Type B pancreatic cell (in vitro differentiated cells): Measurements from ENCODE around the gene RSPRY1. TPM values are rescaled to one million over a fixed set of nuclear protein-coding genes. Genes with fewer than 3 reads are reported as not detected.

Experiments
- DNase-seq: peaks from one replicate; pipeline ENCODE4 v3.0.0; 2021; ENCODE audit warnings: mixed read lengths; ENCODE audit not compliant: unreplicated experiment; ENCODE audit errors: extremely low spot score
- H3K27ac Mint-ChIP-seq: 2 replicates; pipeline ENCODE4 v1.8.0; 2021; ENCODE audit warnings: mild to moderate bottlenecking, mixed read lengths
- H3K27me3 Mint-ChIP-seq: 2 replicates; pipeline ENCODE4 v1.8.0; 2021; ENCODE audit warnings: mixed read lengths
- H3K36me3 Mint-ChIP-seq: 2 replicates; pipeline ENCODE4 v1.8.0; 2021; ENCODE audit warnings: mixed read lengths
- H3K4me1 Mint-ChIP-seq: one replicate; pipeline ENCODE4 v1.8.0; 2021; ENCODE audit warnings: mixed read lengths; ENCODE audit not compliant: unreplicated experiment
- H3K4me3 Mint-ChIP-seq: 2 replicates; pipeline ENCODE4 v1.8.0; 2021; ENCODE audit warnings: mild to moderate bottlenecking, mixed read lengths
- H3K9me3 Mint-ChIP-seq: 2 replicates; pipeline ENCODE4 v1.8.0; 2021; ENCODE audit warnings: mixed read lengths
- CTCF ChIP-seq: fragments of 200-600 bp; sonication (generic); conservative IDR thresholded peaks from 2 replicates; pipeline ENCODE4 v1.5.0; 2021; ENCODE audit warnings: antibody characterized with exemption, mild to moderate bottlenecking
- total RNA-seq: library from RNA; stranded (reverse); gene quantifications from 2 replicates; pipeline ENCODE4 v1.2.1, GENCODE V29; 2021; ENCODE audit warnings: low replicate concordance

The RSPRY1 gene
- total RNA-seq, 1 donor from 2014 or later = 49.9 TPM

DNA sequence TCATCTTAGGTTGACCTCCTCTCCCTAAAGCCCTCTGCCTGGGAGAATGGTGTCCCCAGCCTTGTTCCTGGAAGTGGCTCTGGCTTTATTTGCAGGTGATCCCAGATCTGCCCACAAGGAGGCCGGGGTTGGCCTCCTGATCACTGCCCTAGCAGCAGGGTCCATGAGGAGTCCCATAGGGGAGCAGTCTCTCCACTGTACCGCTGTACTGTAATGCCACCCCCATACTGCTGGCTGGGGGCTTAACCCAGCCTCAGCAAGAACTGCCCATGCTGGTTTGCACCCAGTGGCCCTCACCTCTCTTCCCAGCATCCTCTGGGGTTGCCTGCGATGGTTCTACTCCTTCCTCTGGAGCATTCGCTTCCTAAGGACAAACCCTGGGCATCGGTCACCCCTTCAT, 39.4 kb upstream of the RSPRY1 start:
- no peak for DNase-seq
- H3K36me3 Mint-ChIP-seq = peaks cover 4% of the 10 kb centered on the region
- no peaks in the 10 kb centered on the region for H3K9me3 Mint-ChIP-seq
- H3K4me3 Mint-ChIP-seq = no peak overlapping the region
- H3K27ac Mint-ChIP-seq = no peak overlapping the region
- TF ChIP-seq CTCF = peak; percentile 59
- H3K4me1 Mint-ChIP-seq = peaks cover 28% of the 10 kb centered on the region
- no peaks in the 10 kb centered on the region for H3K27me3 Mint-ChIP-seq

DNA sequence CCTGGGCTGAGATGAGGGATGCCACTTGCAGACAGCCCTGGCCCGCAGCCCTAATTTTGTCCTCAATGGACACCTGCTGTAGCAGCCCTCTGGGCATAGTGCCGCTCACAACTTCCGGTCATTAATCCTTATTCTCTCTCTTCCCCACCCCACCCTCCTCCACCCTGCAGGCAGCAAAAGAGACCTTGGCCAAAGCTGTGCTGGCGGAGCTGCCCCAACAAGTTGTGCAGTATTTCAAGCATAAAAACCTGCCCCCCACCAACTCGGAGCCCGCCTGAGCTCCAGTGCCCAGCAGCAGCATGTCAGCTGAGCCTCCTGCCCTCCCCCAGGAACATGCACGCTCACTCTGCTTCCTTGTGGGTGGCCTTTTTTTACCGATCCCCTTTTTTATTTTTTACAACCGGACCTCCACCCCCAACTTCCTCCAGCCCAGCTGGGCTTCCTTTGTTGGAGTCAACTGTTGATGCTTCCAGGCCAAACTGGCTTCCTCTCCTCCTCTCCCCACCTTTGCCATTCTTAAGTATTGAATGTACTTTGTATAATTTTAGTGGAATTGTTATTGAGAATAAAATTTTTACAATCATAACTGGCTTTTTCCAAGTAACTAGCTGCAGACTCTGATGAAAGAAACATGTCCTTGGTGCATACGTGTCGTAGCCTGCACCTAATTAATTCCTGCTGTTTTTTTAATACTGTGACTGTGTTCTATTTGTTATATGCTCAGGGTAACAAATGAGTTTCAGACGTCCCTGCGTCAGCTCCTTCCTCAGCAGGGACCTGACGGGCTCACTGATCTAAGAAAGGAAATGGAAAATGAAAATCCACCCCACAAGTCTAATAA, 38.5 kb upstream of the RSPRY1 start:
- no peak for TF ChIP-seq CTCF
- H3K36me3 Mint-ChIP-seq = peaks cover 11% of the 10 kb centered on the region
- no peaks in the 10 kb centered on the region for H3K27me3 Mint-ChIP-seq
- peak overlapping the region; percentile 47 for H3K4me3 Mint-ChIP-seq
- DNase-seq = no peak
- peak overlapping the region; percentile 66 for H3K27ac Mint-ChIP-seq
- H3K4me1 Mint-ChIP-seq = peaks cover 22% of the 10 kb centered on the region
- no peaks in the 10 kb centered on the region for H3K9me3 Mint-ChIP-seq

DNA sequence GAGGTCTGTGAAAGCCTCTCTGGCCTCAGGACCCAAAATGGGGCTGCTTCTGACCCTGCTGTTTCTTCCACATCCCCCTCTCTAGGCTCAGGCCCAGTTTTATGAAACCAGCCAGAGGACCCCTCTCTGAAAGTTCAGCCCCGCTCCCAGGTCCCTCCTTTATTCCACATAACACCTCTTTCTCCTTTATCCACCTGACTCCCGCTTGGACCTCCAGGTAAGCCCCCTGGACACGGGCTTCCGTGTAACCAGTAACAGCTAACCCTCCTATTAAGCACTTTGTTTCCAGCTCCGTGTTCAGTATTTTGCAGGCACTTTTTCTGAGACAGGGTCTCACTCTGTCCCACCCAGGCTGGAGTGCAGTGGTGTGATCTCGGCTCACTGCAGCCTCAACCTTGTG, 37.6 kb upstream of the RSPRY1 start:
- no peak for DNase-seq
- TF ChIP-seq CTCF = no peak
- H3K9me3 Mint-ChIP-seq = no peaks in the 10 kb centered on the region
- peaks cover 22% of the 10 kb centered on the region for H3K4me1 Mint-ChIP-seq
- no peak overlapping the region for H3K27ac Mint-ChIP-seq
- peaks cover 16% of the 10 kb centered on the region for H3K36me3 Mint-ChIP-seq
- H3K27me3 Mint-ChIP-seq = no peaks in the 10 kb centered on the region
- peak overlapping the region; percentile 27 for H3K4me3 Mint-ChIP-seq

GRCh38 chr16:57149391-57149790, 36.7 kb upstream of the RSPRY1 start:
- H3K27me3 Mint-ChIP-seq = no peaks in the 10 kb centered on the region
- no peak for TF ChIP-seq CTCF
- no peak overlapping the region for H3K27ac Mint-ChIP-seq
- no peak overlapping the region for H3K4me3 Mint-ChIP-seq
- peaks cover 25% of the 10 kb centered on the region for H3K36me3 Mint-ChIP-seq
- DNase-seq = no peak
- peaks cover 22% of the 10 kb centered on the region for H3K4me1 Mint-ChIP-seq
- no peaks in the 10 kb centered on the region for H3K9me3 Mint-ChIP-seq

DNA sequence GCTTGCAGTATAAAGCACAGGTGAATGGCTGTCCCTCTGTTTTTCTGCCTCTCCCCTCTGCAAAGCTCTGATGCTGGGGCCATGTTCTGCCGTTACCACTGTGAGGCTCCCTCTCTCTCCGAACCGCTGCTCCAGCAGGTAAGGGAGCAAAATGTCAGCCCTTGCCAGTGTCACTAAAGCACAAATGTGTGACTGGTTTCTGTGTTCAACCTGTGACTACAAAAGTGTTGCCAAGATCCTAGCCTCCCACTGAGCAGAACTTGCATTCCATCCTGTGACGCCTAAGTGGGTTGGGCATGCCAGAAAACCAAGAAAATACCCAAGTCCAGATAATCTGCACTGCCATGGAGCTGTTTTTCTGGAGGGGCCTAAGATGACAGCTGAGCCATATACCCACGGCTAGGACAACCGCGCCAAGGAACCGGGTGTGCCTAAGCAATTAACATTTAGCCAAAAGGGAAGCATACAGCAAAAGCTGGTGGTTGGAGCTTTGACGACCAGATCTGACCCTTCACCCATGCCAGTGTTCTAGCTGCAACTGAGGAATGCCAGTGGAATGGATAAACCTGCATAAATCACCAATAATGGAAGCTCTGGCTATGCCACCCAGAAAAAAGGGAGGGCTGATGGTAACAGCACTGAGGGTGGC, 35.3 kb upstream of the RSPRY1 start:
- no peaks in the 10 kb centered on the region for H3K9me3 Mint-ChIP-seq
- no peak overlapping the region for H3K4me3 Mint-ChIP-seq
- DNase-seq = no peak
- H3K4me1 Mint-ChIP-seq = peaks cover 15% of the 10 kb centered on the region
- H3K27ac Mint-ChIP-seq = no peak overlapping the region
- peaks cover 25% of the 10 kb centered on the region for H3K36me3 Mint-ChIP-seq
- TF ChIP-seq CTCF = no peak
- H3K27me3 Mint-ChIP-seq = no peaks in the 10 kb centered on the region
